GM13976 (cell line): Measurements from ENCODE around the gene TAF1C.

Source experiments
- DNase-seq: peaks from one replicate; pipeline ENCODE4 v3.0.0; 2012; ENCODE audit warnings: low spot score
- CTCF ChIP-seq: IDR thresholded peaks from 2 replicates; pipeline ENCODE4 v1.5.1; 2012; ENCODE audit warnings: borderline replicate concordance, mild to moderate bottlenecking; ENCODE audit not compliant: insufficient read depth; ENCODE audit errors: extremely low read depth, missing control alignments, control extremely low read depth
- in situ Hi-C: fragments of 300-500 bp; cut with MboI; formaldehyde crosslinking; loops from one replicate; pipeline ENCODE4 v1.12.0; 2022; ENCODE audit warnings: low sequenced_read_pairs, mixed read lengths, inconsistent platforms; ENCODE audit not compliant: unreplicated experiment

The TAF1C gene

GRCh38 chr16:84175350-84176081, 11.3 kb downstream of the TAF1C start:
- in situ Hi-C loops, result no loop called here
- TF ChIP-seq CTCF, result peak; percentile 59
- DNase-seq, result no peak

DNA sequence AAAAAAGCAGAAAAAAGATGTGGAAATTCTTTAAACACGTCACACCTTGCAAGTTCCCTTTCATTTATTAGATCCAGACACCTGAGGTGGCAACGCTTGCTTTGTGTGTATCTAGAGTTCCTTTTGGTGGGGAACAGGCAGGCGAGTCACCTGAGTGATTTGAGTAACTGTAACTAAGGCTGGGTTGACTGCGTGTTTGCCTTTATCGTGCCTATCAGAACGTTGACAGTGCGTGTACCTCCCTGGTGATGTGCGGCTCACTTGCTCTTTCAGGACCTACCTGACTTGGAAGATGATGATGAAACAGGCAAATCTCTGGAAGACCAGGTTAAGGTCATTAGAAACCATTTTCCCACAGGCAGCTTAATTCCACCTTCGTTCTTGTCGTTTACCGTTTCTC, 12.5 kb downstream of the TAF1C start:
- TF ChIP-seq CTCF, result no peak
- in situ Hi-C loops, result no loop called here
- no peak for DNase-seq

GRCh38 chr16:84169765-84170310, 17.0 kb downstream of the TAF1C start:
- DNase-seq, result no peak
- in situ Hi-C loops, result no loop called here
- no peak for TF ChIP-seq CTCF

GRCh38 chr16:84166796-84167695, 19.8 kb downstream of the TAF1C start:
- no peak for TF ChIP-seq CTCF
- DNase-seq, result no peak
- in situ Hi-C loops, result no loop called here

DNA sequence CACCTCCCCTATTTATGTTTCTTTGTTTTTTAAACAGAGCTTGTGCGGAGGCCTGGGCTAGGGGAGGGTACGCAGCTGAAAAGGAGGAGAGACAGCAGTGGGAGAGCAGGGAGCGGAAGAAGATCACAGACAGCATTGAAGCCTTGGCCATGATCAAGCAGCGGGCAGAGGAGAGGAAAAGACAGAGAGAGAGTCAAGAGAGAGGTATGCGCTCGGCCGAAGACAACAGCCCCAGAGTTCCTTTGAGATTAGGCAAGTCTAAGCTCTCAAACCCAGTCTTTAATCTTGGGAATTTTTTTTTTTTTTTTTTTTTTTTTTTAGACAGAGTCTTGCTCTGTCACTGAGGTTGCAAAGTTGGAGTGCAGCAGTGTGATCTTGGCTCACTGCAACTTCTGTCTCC, 21.1 kb downstream of the TAF1C start:
- DNase-seq, result no peak
- in situ Hi-C loops, result no loop called here
- no peak for TF ChIP-seq CTCF

DNA sequence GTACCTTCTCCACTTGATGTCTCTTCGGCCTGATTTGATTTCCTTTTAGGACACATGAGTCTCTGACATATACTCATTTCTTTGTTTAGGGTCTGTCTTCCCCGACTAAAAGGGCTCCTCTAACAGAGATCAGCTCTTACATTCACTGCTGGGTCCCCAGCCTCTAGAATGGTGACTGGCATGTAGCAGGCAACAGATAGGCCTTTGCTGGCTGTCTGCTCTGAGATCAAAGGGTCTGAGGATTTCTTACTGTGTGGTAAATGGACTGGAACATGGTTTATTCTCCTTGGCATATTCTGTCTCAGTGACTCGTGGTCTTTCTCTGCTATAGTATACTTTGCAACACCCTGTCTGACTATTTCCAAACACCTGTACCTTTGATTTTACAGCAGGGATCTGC, 25.1 kb downstream of the TAF1C start:
- DNase-seq, result no peak
- in situ Hi-C loops, result no loop called here
- no peak for TF ChIP-seq CTCF
